Right lung (tissue), 5 donors: ENCODE results near the gene EPHA2. TPM values are rescaled to one million over a fixed set of nuclear protein-coding genes. Genes with fewer than 3 reads are reported as not detected.
A peak's percentile ranks its signal among the peaks of the same experiment; 100 is the strongest.

ENCODE experiments used
- DNase-seq, 2 donors: peaks; one replicate each; pipeline ENCODE4 v3.0.0-alpha.2; 2013
- polyA plus RNA-seq, 5 donors: library from polyadenylated mRNA; unstranded; fragments of 120-200 nt; gene quantifications; one replicate each; pipeline versions ENCODE4 v1.2.1 to v1.2.3, GENCODE V29; 2013; ENCODE audit warnings: inconsistent platforms in 1 of 5, low replicate concordance in 1 of 5; ENCODE audit not compliant: insufficient read length in 5 of 5, insufficient read depth in 1 of 5

EPHA2 gene
- polyA plus RNA-seq, 5 donors: 13.6 to 34.4 (median 22.8) TPM

DNA sequence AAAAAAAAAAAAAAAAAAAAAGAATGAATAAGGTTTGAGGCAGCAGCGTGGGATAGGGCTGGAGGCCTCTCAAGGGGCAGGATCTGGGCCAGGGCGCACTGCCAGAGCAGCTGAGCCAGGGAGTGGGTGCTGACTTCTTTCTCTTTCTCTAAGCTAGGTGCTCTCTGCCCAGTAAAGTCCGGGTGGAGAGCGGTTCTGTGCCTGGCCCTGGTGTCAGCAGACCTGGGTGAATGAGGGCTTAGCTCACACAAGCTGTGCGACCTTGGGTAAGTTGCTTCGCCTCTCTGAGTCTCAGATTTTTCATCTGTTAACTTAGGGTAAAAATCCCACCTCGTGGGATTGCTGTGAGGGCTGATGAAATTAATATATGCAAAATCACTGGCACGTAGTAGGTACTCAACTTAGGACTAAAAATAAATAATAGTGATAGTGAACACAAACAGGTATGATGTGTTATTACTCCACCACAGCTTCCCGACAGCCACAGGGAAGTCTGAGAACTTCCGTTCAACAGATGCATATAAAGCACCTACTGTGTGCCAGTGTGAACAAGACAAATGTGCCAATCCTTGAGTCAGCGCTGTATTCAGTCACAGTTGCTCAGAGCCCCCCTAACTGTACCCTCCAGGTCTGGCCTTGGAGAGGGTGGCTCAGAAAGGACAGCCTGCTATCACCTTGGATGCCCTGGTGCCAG is 80.4 kb downstream of the EPHA2 start:
- DNase-seq: peak; percentile 38 to 45

Other genes starting within 250 kb of the EPHA2 start
- gene ZBTB17, start 180.0 kb downstream of the EPHA2 start, polyA plus RNA-seq: 10 to 100 TPM; 27.8 to 38.2 (median 31.4) TPM
- under 1 TPM in 2 of 5 donors, not detected in 3; 0.06 to 0.07 TPM for gene SRARP, start 151.8 kb downstream of the EPHA2 start, polyA plus RNA-seq
- gene HSPB7, start 138.0 kb downstream of the EPHA2 start, polyA plus RNA-seq: 10 to 100 TPM in 1 of 5 donors, 1 to 10 TPM in 4; 1.3 to 11.2 (median 2.7) TPM
- 1 to 10 TPM in 2 of 5 donors, under 1 TPM in 3; 0.54 to 1.1 (median 0.88) TPM for gene CLCNKA, start 134.0 kb downstream of the EPHA2 start, polyA plus RNA-seq
- gene CLCNKB, start 112.3 kb downstream of the EPHA2 start, polyA plus RNA-seq: 1 to 10 TPM; 4.7 to 6.3 (median 5.7) TPM
- under 1 TPM; 0.11 to 0.27 (median 0.24) TPM for gene FAM131C, start 82.4 kb downstream of the EPHA2 start, polyA plus RNA-seq
- gene ARHGEF19, start 56.6 kb upstream of the EPHA2 start, polyA plus RNA-seq: 10 to 100 TPM; 43.0 to 66.2 (median 59.9) TPM
- gene CPLANE2, start 81.1 kb upstream of the EPHA2 start, polyA plus RNA-seq: 1 to 10 TPM; 2.3 to 6.6 (median 4.1) TPM
- 10 to 100 TPM; 16.1 to 24.8 (median 22.7) TPM for gene FBXO42, start 196.4 kb upstream of the EPHA2 start, polyA plus RNA-seq
- 100 to 1,000 TPM in 1 of 5 donors, 10 to 100 TPM in 4; 77.4 to 103 (median 83.0) TPM for gene SZRD1, start 211.2 kb upstream of the EPHA2 start, polyA plus RNA-seq